ENCODE measurements around the gene TNPO2. TPM values are rescaled to one million over a fixed set of nuclear protein-coding genes. Genes with fewer than 3 reads are reported as not detected.
A peak's percentile ranks its signal among the peaks of the same experiment; 100 is the strongest.
"Not testable (repeated sequence)": the region's sequence is repeated elsewhere in the genome, so short reads cannot be mapped to it uniquely, and the experiment has no call there.

TNPO2 gene
- total RNA-seq, 4 donors from 2014 or later = 50.8 to 59.8 (median 54.8) TPM

DNA sequence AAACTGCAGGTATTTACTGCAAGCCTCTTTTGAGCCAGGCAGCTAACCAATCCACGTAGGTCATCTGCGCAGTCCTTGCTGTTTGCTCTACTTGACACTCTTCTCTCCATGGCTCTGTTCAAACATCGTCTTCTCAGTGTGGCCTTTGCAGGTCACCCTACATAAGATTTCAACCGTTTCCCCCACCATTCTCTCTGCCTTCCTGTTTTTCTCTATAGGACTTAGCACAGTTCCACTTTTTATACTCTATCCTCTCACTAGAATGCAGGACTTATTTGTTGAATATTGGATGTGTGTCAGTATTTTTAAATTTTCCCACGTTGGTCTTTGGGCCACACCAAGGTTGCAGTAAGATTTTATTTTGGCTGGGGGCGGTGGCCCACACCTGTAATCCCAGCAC, 25.6 kb downstream of the TNPO2 start:
- Histone ChIP-seq H3K4me1 (peaks cover 8 to 16% of the 10 kb centered on the region in 2 donors), H3K27me3 (no peaks in the 10 kb centered on the region), H3K36me3 (peaks cover 24 to 29% of the 10 kb centered on the region in 2 donors), H3K27ac (no peak overlapping the region), H3K9me3 (no peaks in the 10 kb centered on the region), H3K4me3 (replicated peaks in 1 of 3) (no peak overlapping the region)
- TF ChIP-seq, protein P1, sequence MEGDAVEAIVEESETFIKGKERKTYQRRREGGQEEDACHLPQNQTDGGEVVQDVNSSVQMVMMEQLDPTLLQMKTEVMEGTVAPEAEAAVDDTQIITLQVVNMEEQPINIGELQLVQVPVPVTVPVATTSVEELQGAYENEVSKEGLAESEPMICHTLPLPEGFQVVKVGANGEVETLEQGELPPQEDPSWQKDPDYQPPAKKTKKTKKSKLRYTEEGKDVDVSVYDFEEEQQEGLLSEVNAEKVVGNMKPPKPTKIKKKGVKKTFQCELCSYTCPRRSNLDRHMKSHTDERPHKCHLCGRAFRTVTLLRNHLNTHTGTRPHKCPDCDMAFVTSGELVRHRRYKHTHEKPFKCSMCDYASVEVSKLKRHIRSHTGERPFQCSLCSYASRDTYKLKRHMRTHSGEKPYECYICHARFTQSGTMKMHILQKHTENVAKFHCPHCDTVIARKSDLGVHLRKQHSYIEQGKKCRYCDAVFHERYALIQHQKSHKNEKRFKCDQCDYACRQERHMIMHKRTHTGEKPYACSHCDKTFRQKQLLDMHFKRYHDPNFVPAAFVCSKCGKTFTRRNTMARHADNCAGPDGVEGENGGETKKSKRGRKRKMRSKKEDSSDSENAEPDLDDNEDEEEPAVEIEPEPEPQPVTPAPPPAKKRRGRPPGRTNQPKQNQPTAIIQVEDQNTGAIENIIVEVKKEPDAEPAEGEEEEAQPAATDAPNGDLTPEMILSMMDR (IDR thresholded peaks at IDR 0.05) = no peak
- no peak for TF ChIP-seq POLR2A (IDR thresholded peaks at IDR 0.05)
- 83 to 85% methylated on average over 6 of the region's 6 CpGs for WGBS, 2 donors
- DNase-seq = no peak
- intact Hi-C loops (cut with DNase I) = no loop called here

DNA sequence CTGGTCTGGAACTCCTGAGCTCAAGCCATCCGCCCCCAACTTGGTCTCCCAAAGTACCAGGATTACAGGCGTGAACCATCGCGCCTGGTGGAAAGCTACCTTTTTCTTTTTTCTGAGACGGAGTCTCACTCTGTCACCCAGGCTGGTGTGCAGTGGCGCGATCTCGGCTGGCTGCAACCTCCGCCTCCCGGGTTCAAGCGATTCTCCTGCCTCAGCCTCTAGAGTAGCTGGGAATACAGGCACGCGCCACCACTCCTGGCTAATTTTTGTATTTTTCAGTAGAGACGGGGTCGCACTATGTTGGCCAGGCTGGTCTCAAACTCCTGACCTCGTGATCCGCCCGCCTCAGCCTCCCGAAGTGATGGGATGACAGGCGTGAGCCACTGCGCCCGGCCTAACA, 26.3 kb downstream of the TNPO2 start:
- 94 to 95% methylated on average over 22 of the region's 22 CpGs for WGBS, 2 donors
- Histone ChIP-seq H3K36me3 (peaks cover 17 to 22% of the 10 kb centered on the region in 2 donors), H3K4me1 (peaks cover 8 to 16% of the 10 kb centered on the region in 2 donors)
- H3K9me3 ChIP-seq; H3K27ac ChIP-seq; H3K27me3 ChIP-seq; intact Hi-C loops (cut with DNase I); H3K4me3 ChIP-seq (replicated peaks in 1 of 3); DNase-seq: not testable (repeated sequence)

DNA sequence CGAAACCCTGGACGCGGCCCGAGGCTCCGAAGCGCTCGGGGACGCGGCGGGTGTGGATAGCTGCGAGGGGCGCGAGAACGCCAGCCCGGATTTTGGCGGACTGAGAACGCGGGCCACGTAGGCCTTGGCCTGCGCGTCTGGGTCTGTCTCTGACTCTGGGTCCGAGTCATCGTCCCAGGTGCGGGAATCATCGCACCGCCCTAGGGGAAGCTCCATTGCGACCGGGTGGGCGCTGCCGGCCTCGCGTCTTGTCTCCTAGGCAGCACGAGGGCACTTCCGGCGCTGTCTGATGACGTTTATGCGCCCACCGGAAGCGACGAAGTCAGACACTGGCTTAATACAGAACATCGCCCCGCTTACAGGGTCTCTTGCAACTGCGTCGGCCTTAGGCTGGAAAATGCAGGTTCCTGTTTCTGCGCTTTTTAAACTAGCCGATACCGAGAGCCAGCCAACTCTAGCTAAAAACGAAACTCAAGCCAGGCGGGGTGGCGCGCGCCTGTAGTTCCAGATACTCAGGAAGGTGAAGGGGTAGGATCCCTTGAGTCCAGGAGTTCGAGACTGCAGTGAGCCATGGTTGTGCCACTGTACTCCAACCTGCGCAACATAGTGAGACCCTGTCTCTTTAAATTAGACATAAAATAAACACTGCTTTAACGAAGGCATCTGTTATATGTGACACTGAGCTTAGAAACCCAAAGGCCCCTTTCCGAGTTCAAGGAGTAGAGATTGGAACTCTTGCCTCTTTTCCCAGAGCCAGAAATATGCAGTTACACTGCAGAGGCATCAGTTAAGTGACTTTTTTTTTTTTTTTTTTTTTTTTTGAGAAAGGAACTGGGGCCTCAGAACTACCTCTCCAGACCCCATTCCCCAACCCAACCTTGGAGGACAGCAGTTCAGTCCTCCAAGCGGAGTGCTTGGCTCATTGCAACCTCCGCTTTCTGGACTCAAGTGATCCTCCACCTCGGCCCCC, 27.1 kb downstream of the TNPO2 start, which contains the start of gene FBXW9:
Gene FBXW9, minus strand, starts transcription at position 266 of the 970 bp plus-strand sequence. Its CDS starts 50 bp downstream, at position 216.
- Histone ChIP-seq H3K4me3 (replicated peaks in 1 of 3) (peak within 1 kb of the TSS; percentile 86 to 90 (median 87)), H3K27me3 (no peaks in the 10 kb centered on the region), H3K4me1 (peaks cover 8 to 16% of the 10 kb centered on the region in 2 donors), H3K9me3 (no peaks in the 10 kb centered on the region), H3K36me3 (peaks cover 10 to 14% of the 10 kb centered on the region in 2 donors), H3K27ac (peak within 1 kb of the TSS; percentile 56 to 78 (median 65))
- TF ChIP-seq, protein P1 (IDR thresholded peaks at IDR 0.05) = peak in 1 of 6 experiments; percentile 7
- peak in 1 of 2 donors; percentile 67 for TF ChIP-seq POLR2A (IDR thresholded peaks at IDR 0.05)
- peak; percentile 95 to 96 for DNase-seq
- 17 to 21% methylated on average over 17 to 23 of the region's 59 CpGs for WGBS, 2 donors
- intact Hi-C loops (cut with DNase I) = no loop called here

DNA sequence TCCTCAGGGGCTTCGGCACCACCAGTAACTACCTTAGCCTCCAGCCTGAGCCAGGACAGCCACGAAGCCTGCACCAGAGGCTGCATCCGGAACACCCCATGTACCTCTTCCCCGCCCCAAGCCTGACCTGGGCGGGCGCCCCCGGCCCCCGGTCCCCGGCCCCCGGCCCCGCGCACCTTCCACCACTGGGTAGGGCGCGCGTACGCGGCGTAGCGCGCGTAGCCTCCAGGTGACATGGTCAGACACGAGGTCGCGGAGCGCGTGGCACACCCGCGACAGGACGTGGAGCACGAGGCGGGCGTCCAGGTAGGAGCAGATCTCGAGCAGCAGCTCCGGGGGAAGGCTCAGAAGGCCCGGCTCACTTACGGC, 27.8 kb downstream of the TNPO2 start:
- peaks cover 3 to 7% of the 10 kb centered on the region in 2 donors for H3K36me3 ChIP-seq
- H3K27me3 ChIP-seq = no peaks in the 10 kb centered on the region
- H3K27ac ChIP-seq = no peak overlapping the region
- H3K4me1 ChIP-seq = peaks cover 8 to 16% of the 10 kb centered on the region in 2 donors
- no peak for DNase-seq
- no peaks in the 10 kb centered on the region for H3K9me3 ChIP-seq
- WGBS, 2 donors = 29 to 33% methylated on average over 2 of the region's 36 CpGs
- TF ChIP-seq, protein P1 (IDR thresholded peaks at IDR 0.05) = no peak
- TF ChIP-seq POLR2A (IDR thresholded peaks at IDR 0.05) = no peak
- intact Hi-C loops (cut with DNase I) = no loop called here
- peak overlapping the region; percentile 86 to 90 (median 87) for H3K4me3 ChIP-seq (replicated peaks in 1 of 3)

GRCh38 chr19:12695514-12695913, 28.2 kb downstream of the TNPO2 start:
- H3K4me3 ChIP-seq (replicated peaks in 1 of 3) = peak overlapping the region in 2 of 3 donors; percentile 86 to 90
- H3K27me3 ChIP-seq = no peaks in the 10 kb centered on the region
- TF ChIP-seq, protein P1 (IDR thresholded peaks at IDR 0.05) = no peak
- no peak for TF ChIP-seq POLR2A (IDR thresholded peaks at IDR 0.05)
- peaks cover 0 to 3% of the 10 kb centered on the region in 2 donors for H3K36me3 ChIP-seq
- intact Hi-C loops (cut with DNase I) = no loop called here
- peaks cover 8 to 16% of the 10 kb centered on the region in 2 donors for H3K4me1 ChIP-seq
- 92% methylated on average over 1 of the region's 1 CpG; no CpG with 5 or more reads in 1 of the 2 donors for WGBS, 2 donors
- no peaks in the 10 kb centered on the region for H3K9me3 ChIP-seq
- no peak overlapping the region for H3K27ac ChIP-seq
- DNase-seq = no peak
